DOHH2 (cell line): Measurements from ENCODE around the gene ESRRG.

Experiments
- EZH2phosphoT487 ChIP-seq: fragments of 200-600 bp; sonication (generic); IDR thresholded peaks from 2 replicates; pipeline ENCODE4 v1.6.1; 2017; ENCODE audit warnings: borderline replicate concordance, mild to moderate bottlenecking, antibody characterized with exemption, low read length, moderate library complexity, mixed read lengths
- TF ChIP-seq, protein P1 (sequence below): fragments of 200-600 bp; sonication (generic); IDR thresholded peaks from one replicate; pipeline ENCODE4 v1.5.1; 2014; ENCODE audit warnings: antibody characterized with exemption, mild to moderate bottlenecking, low read depth, low read length; ENCODE audit not compliant: poor library complexity, severe bottlenecking

- TF ChIP-seq, protein P1, sequence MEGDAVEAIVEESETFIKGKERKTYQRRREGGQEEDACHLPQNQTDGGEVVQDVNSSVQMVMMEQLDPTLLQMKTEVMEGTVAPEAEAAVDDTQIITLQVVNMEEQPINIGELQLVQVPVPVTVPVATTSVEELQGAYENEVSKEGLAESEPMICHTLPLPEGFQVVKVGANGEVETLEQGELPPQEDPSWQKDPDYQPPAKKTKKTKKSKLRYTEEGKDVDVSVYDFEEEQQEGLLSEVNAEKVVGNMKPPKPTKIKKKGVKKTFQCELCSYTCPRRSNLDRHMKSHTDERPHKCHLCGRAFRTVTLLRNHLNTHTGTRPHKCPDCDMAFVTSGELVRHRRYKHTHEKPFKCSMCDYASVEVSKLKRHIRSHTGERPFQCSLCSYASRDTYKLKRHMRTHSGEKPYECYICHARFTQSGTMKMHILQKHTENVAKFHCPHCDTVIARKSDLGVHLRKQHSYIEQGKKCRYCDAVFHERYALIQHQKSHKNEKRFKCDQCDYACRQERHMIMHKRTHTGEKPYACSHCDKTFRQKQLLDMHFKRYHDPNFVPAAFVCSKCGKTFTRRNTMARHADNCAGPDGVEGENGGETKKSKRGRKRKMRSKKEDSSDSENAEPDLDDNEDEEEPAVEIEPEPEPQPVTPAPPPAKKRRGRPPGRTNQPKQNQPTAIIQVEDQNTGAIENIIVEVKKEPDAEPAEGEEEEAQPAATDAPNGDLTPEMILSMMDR, result no peak
- TF ChIP-seq EZH2phosphoT487, result no peak
Measured at GRCh38 chr1:216686860-216687766, 36.1 kb downstream of the ESRRG start.
